ENCODE measurements around the gene NR2F1-AS1.

GRCh38 chr5:93573354-93574351 lies 7.4 kb downstream of the NR2F1-AS1 start:
- TF ChIP-seq POLR2A (IDR thresholded peaks at IDR 0.05) (no peak), CTCF (IDR thresholded peaks at IDR 0.05) (no peak)
